Vagina (tissue), 2 donors: ENCODE data around the gene SMG6.

Experiments used
- POLR2A ChIP-seq, 2 donors: fragments of 450-650 bp; IDR thresholded peaks; one replicate each; pipeline ENCODE4 v1.6.1; 2017; ENCODE audit warnings: antibody characterized with exemption in 2 of 2, mild to moderate bottlenecking in 2 of 2, moderate library complexity in 2 of 2
- TF ChIP-seq, protein P1 (sequence below), 3 experiments: fragments of 450-650 bp in 2 of 3; fragments of 200-600 bp in 1 of 3; sonication (generic) in 1 of 3; IDR thresholded peaks; one replicate each; pipeline ENCODE4 v1.5.1; 2017 to 2019; ENCODE audit warnings: antibody characterized with exemption in 3 of 3, mild to moderate bottlenecking in 2 of 3, moderate library complexity in 2 of 3

DNA sequence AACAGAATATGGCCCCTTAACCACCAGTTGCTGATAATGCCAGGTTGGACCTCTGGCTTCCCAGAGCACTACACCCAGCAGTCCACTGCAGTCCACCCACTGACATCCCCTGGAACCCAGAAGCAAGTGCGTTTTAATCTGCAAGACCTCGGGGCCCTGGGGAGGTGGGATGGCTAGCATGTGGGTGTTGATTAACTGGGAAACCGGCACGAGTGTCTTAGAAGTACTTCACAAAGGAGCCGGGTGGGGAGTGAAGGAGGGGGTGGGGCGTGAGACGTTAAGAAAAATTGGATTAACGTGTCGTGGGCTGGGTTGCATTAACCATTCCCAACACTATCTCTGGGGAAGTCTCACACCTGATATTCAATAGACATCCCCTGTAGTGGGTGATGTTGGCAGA lies 254.8 kb downstream of the SMG6 start:
- no peak for TF ChIP-seq POLR2A (IDR thresholded peaks at IDR 0.05)
- TF ChIP-seq, protein P1, sequence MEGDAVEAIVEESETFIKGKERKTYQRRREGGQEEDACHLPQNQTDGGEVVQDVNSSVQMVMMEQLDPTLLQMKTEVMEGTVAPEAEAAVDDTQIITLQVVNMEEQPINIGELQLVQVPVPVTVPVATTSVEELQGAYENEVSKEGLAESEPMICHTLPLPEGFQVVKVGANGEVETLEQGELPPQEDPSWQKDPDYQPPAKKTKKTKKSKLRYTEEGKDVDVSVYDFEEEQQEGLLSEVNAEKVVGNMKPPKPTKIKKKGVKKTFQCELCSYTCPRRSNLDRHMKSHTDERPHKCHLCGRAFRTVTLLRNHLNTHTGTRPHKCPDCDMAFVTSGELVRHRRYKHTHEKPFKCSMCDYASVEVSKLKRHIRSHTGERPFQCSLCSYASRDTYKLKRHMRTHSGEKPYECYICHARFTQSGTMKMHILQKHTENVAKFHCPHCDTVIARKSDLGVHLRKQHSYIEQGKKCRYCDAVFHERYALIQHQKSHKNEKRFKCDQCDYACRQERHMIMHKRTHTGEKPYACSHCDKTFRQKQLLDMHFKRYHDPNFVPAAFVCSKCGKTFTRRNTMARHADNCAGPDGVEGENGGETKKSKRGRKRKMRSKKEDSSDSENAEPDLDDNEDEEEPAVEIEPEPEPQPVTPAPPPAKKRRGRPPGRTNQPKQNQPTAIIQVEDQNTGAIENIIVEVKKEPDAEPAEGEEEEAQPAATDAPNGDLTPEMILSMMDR (IDR thresholded peaks at IDR 0.05) = no peak
